Measurements from ENCODE around the gene CNN2. TPM values are rescaled to one million over a fixed set of nuclear protein-coding genes. Genes with fewer than 3 reads are reported as not detected.

The CNN2 gene
- total and polyA plus RNA-seq, 9 of the 15 experiments (the other 6 are each of a cell fraction or from before 2014, with no cell fraction given), result 12.1 to 174 (median 52.7) TPM

GRCh38 chr19:1041835-1042685, 15.7 kb downstream of the CNN2 start (continued):
- TF ChIP-seq BRF2 (IDR thresholded peaks at IDR 0.05; ENCODE audit: borderline replicate concordance, insufficient read depth, insufficient read length), result no peak
- TF ChIP-seq ZHX1 (conservative IDR thresholded peaks at IDR 0.05; ENCODE audit: low read length), result peak; percentile 60; the same call in 1 of the 2 replicates
- TF ChIP-seq ETV1 (tag; conservative IDR thresholded peaks at IDR 0.05; ENCODE audit: low read depth), result 0 out of 2 replicates have a peak, but pooled peaks have one; percentile 9
- TF ChIP-seq CXXC5 (CRISPR knock-in tag; IDR thresholded peaks at IDR 0.05), result peak; percentile 78
- TF ChIP-seq THAP7 (CRISPR knock-in tag; IDR thresholded peaks at IDR 0.05), result no peak; the same call in 1 of the 2 replicates
- no peak for TF ChIP-seq ZC3H4 (CRISPR knock-in tag; IDR thresholded peaks at IDR 0.05; ENCODE audit: borderline replicate concordance)
- no peak for TF ChIP-seq MED1 (CRISPR knock-in tag; IDR thresholded peaks at IDR 0.05; ENCODE audit: borderline replicate concordance)
- no peak for TF ChIP-seq FOXP1 (CRISPR knock-in tag; IDR thresholded peaks at IDR 0.05)
- TF ChIP-seq CTCF (IDR thresholded peaks at IDR 0.05 in 2 of 3, conservative IDR thresholded peaks at IDR 0.05 in 1 of 3; ENCODE audit: insufficient read depth in 2 of 3, low read depth in 1 of 3, low read length in 3 of 3), result no peak
- no peak for TF ChIP-seq POU5F1 (IDR thresholded peaks at IDR 0.05; ENCODE audit: borderline replicate concordance, low read depth, low read length, partially characterized antibody)
- TF ChIP-seq SAP30 (IDR thresholded peaks at IDR 0.05; ENCODE audit: borderline replicate concordance, insufficient read depth, low read depth, low read length, poor library complexity, severe bottlenecking), result no peak
- no peak for TF ChIP-seq CTCFL (IDR thresholded peaks at IDR 0.05; ENCODE audit: borderline replicate concordance, insufficient read depth, low read depth, low read length, poor library complexity, severe bottlenecking)
